ENCODE data around the gene SLC39A8. TPM values are rescaled to one million over a fixed set of nuclear protein-coding genes. Genes with fewer than 3 reads are reported as not detected.
"Not testable (repeated sequence)": the region's sequence is repeated elsewhere in the genome, so short reads cannot be mapped to it uniquely, and the experiment has no call there.

SLC39A8 gene
- total RNA-seq, 1 donor from 2014 or later: 17.1 TPM

- H3K4me3 ChIP-seq: no peak overlapping the region
- no peaks in the 10 kb centered on the region for H3K27me3 ChIP-seq
- no peaks in the 10 kb centered on the region for H3K4me1 ChIP-seq
- no peak for DNase-seq (ENCODE audit: low spot score in 2 of 2)
- H3K36me3 ChIP-seq: no peaks in the 10 kb centered on the region
- H3K27ac ChIP-seq: no peak overlapping the region
- TF ChIP-seq CTCF (IDR thresholded peaks at IDR 0.05): no peak
- intact Hi-C loops (cut with DNase I): no loop called here
- no peaks in the 10 kb centered on the region for H3K9me3 ChIP-seq
These were observed 41.7 kb upstream of the SLC39A8 start for GRCh38 chr4:102386966-102387365.

- intact Hi-C loops (cut with DNase I); H3K36me3 ChIP-seq; H3K4me3 ChIP-seq; H3K27me3 ChIP-seq; H3K27ac ChIP-seq; H3K9me3 ChIP-seq; H3K4me1 ChIP-seq; DNase-seq (ENCODE audit: low spot score in 2 of 2): not testable (repeated sequence)
These were observed 35.0 kb upstream of the SLC39A8 start for GRCh38 chr4:102380253-102380652.

- Histone ChIP-seq H3K27ac (no peak overlapping the region), H3K4me1 (no peaks in the 10 kb centered on the region), H3K36me3 (no peaks in the 10 kb centered on the region), H3K27me3 (no peaks in the 10 kb centered on the region), H3K4me3 (no peak overlapping the region), H3K9me3 (no peaks in the 10 kb centered on the region)
- TF ChIP-seq CTCF (IDR thresholded peaks at IDR 0.05): no peak
- intact Hi-C loops (cut with DNase I): no loop called here
- no peak for DNase-seq (ENCODE audit: low spot score in 2 of 2)
These were observed 17.7 kb upstream of the SLC39A8 start for GRCh38 chr4:102362922-102363432.

- no peak for DNase-seq (ENCODE audit: low spot score in 2 of 2)
- no peak for TF ChIP-seq CTCF (IDR thresholded peaks at IDR 0.05)
- no peaks in the 10 kb centered on the region for H3K9me3 ChIP-seq
- no peak overlapping the region for H3K27ac ChIP-seq
- H3K36me3 ChIP-seq: no peaks in the 10 kb centered on the region
- peaks cover 0 to 8% of the 10 kb centered on the region in 2 donors for H3K4me1 ChIP-seq
- H3K4me3 ChIP-seq: no peak overlapping the region
- intact Hi-C loops (cut with DNase I): no loop called here
- no peaks in the 10 kb centered on the region for H3K27me3 ChIP-seq
These were observed 12.8 kb upstream of the SLC39A8 start for GRCh38 chr4:102358128-102358527.

- H3K27me3 ChIP-seq; intact Hi-C loops (cut with DNase I); H3K9me3 ChIP-seq; H3K27ac ChIP-seq; H3K36me3 ChIP-seq; H3K4me1 ChIP-seq; H3K4me3 ChIP-seq; DNase-seq (ENCODE audit: low spot score in 2 of 2): not testable (repeated sequence)
These were observed 12.4 kb upstream of the SLC39A8 start for GRCh38 chr4:102357637-102358036.

- Histone ChIP-seq H3K27ac (no peak overlapping the region), H3K4me3 (no peak overlapping the region), H3K9me3 (no peaks in the 10 kb centered on the region), H3K4me1 (peaks cover 0 to 8% of the 10 kb centered on the region in 2 donors), H3K27me3 (no peaks in the 10 kb centered on the region), H3K36me3 (no peaks in the 10 kb centered on the region)
- TF ChIP-seq CTCF (IDR thresholded peaks at IDR 0.05): no peak
- no peak for DNase-seq (ENCODE audit: low spot score in 2 of 2)
- intact Hi-C loops (cut with DNase I): no loop called here
These were observed 11.4 kb upstream of the SLC39A8 start for GRCh38 chr4:102356562-102357202.

- intact Hi-C loops (cut with DNase I): no loop called here
These were observed 10.5 kb upstream of the SLC39A8 start for GRCh38 chr4:102355748-102356147.

More at GRCh38 chr4:102355748-102356147, 10.5 kb upstream of the SLC39A8 start:
- no peak overlapping the region for H3K27ac ChIP-seq
- no peaks in the 10 kb centered on the region for H3K36me3 ChIP-seq
- H3K9me3 ChIP-seq: no peaks in the 10 kb centered on the region
- peaks cover 0 to 8% of the 10 kb centered on the region in 2 donors for H3K4me1 ChIP-seq
- no peak for TF ChIP-seq CTCF (IDR thresholded peaks at IDR 0.05)
- DNase-seq (ENCODE audit: low spot score in 2 of 2): no peak
- H3K4me3 ChIP-seq: no peak overlapping the region
- H3K27me3 ChIP-seq: no peaks in the 10 kb centered on the region
